NCI-H1105 treated with DMSO at 0.1 percent for 48 hours (cell line): Measurements from ENCODE around the gene ENTPD8.
A peak's percentile ranks its signal among the peaks of the same experiment; 100 is the strongest.

Source experiments
- DNase-seq: peaks from one replicate; lab custom pipeline; 2025; lab: John Stamatoyannopoulos, UW

Gene ENTPD8

GRCh38 chr9:137447722-137448601, 6.8 kb upstream of the ENTPD8 start:
- no peak for DNase-seq

- no peak for DNase-seq
Measured at GRCh38 chr9:137446851-137447471, 5.8 kb upstream of the ENTPD8 start.

GRCh38 chr9:137445930-137446431, 4.8 kb upstream of the ENTPD8 start:
- DNase-seq: peak; percentile 35

DNA sequence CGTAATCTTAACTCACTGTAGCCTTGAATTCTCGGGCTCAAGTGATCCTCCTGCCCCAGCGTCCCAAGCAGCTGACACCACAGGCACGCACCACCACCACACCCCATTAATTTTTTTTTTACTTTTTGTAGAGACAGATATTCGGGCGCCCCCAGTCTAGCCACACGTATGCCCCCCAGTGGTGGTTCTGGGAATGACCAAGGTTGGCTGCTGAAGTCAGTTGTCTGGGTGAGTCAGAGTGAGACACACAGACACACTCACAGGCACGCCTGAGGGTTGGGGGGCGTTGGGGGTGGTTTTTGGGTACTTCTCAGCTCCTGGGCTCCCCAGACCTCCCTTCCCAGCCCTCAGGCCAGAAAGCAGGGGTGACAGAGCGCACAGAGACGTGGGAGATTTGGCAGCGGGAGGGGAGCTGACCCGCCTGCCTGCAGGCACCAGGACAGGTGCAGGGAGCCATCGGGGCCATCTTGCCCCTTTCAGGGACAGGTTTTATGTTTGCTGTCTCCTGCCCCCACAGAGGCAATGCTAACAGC, 4.2 kb upstream of the ENTPD8 start:
- peak; percentile 57 for DNase-seq

- DNase-seq: no peak
Measured at GRCh38 chr9:137444106-137444790, 3.1 kb upstream of the ENTPD8 start.

GRCh38 chr9:137441935-137442321, 771 bp upstream of the ENTPD8 start:
- no peak for DNase-seq

DNA sequence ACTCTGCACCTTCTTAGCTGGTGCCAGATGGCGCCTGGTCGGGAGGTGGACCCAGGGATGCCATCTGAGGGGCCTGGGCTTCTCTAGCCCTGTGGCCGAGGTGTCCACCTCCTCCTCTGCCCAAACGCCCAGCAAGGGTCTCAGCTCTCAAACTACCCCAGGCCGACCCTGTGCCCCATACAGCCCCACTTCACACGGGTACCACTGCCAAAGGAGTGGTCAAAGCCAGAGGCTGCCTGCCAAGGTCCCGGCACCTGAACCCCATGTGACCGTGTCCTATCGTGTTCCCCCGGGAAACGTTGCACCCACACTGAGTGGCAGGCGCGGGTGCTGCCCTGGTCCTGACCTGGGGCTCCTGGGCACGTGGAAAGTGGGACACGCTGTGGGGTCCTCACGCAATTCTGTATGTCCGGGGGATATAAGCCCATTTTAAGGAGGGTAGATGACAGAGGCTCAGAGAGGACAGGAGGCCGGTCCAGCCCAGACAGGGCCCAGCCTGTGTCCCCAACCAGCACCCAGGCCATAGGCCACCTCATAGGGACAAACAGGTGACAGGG, 1.9 kb downstream of the ENTPD8 start:
- no peak for DNase-seq

GRCh38 chr9:137438591-137439157, 2.5 kb downstream of the ENTPD8 start:
- DNase-seq: no peak

GRCh38 chr9:137437691-137438590, 3.2 kb downstream of the ENTPD8 start:
- DNase-seq: no peak

DNA sequence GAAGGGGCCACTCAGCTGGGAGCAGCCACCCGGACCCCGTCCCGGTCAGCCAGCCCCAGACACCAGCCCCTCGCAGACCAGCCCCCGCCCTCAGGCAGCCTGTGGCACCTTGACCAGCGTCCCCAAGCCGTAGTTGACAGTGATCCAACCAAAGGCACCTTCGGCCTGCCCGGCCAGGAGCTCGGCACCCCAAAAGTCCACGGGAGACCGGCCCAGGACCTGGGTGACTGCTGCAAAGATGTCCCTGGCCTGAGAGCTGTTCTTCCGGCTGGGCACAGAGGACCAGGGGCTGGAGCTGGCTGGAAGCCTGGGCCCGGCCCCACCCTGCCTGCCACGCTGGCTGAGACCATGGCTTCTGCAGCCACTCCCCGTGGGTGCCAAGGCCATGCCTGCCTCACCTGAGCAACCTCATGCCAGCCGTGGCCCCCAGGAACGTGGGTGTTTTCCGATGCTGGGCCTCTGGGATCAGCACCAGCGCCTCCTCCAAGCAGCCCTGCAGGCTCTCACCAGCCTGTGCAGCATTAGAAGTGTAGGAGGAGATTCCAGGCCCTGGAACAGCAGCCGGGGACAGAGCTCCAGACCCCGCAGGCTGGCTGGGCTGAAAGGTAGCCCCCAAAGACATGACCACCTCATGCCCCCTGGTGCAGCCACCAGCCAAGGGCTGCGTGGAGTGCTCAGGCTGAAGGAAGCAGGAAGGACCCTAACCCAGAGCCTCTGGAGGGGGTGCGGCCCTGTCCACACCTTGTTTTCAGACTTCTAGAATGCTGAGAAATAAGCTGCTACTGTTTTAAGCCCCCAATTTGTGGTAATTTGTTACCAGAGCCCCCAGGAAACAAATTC, 4.2 kb downstream of the ENTPD8 start:
- DNase-seq: no peak

- no peak for DNase-seq
Measured at GRCh38 chr9:137435980-137436760, 5.0 kb downstream of the ENTPD8 start.

DNA sequence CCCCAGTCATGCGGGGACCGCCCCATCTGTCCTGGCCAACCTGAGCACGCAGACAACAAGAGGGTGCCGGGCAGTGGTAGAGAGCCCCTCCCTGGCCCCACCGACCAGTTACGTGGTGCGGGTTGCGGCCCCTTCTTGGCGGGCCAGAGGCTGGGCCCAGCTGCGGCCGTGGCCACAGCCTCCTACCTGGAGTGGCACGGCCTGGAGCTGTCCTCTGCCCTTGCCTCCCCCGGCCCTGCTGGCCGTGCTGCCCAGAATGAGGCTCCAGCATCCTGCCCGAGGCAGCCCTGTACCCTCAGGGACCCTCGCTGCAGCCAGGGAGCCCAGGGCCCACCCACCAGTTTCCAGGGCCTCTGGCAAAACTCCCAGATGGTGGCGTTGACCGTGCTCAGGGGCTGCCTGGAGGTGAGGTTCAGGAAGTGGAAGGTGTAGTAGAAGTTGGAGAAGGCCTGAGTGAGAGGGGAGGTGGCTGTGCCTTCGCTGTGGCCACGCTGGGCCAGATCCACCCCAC, 5.7 kb downstream of the ENTPD8 start:
- DNase-seq: no peak

GRCh38 chr9:137434498-137435380, 6.4 kb downstream of the ENTPD8 start:
- DNase-seq: no peak

DNA sequence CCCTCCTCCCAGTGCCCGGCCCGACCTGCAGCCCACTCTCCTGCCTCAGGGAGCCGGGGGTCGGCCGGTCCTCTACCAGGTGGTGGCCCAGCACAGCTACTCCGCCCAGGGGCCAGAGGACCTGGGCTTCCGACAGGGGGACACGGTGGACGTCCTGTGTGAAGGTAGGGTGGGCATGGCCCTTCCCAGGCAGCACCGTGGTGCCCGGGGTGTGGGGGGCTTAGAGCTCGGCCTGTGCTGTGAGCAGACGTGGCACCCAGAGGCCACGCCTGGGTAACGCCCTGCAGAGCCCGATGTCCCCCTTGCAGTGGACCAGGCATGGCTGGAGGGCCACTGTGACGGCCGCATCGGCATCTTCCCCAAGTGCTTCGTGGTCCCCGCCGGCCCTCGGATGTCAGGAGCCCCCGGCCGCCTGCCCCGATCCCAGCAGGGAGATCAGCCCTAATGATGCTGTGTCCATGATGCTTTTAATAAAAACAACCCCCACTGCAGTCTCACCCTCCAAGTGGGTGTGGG, 7.2 kb downstream of the ENTPD8 start:
- DNase-seq: no peak

- no peak for DNase-seq
Measured at GRCh38 chr9:137433349-137433915, 7.7 kb downstream of the ENTPD8 start.

DNA sequence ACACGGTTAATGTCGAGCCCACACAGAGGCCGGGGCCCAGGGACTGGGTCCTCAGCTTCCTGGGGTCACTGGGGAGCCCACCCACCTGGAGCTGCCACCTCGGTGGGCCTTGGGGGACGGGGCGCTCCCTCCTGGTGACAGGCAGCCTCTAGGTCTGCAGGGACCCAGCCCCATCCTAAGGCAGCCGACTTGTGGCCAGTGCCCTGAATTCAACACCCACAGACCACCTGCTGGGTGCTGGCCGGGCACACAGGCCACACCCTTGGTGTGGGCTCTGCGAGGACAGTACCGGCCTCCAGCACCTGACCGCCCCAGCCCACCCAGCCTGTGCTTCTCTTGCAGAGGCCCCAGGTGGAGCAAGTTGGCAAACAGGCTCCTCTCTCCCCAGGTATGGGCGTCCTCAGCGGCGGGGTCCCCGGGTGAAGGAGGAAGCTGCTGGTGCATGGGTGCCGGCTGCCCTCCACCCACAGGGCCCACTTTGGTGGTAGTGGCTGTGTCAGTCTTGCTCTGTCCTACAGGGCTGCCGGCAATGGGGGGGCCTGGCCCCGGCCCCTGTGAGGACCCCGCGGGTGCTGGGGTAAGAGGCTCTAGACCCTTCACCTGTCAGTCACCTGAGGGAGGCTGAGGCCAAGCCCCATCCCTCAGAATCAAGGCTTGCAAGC, 8.3 kb downstream of the ENTPD8 start:
- DNase-seq: no peak
